ENCODE data around the gene ACYP2.

- TF ChIP-seq POLR2A (IDR thresholded peaks at IDR 0.05) = no peak
- no peak for TF ChIP-seq POLR2AphosphoS5 (IDR thresholded peaks at IDR 0.05)
These were observed 26.7 kb upstream of the ACYP2 start for GRCh38 chr2:54088719-54089118.
